Mesothelial cell of epicardium (in vitro differentiated cells): ENCODE data around the gene CCDC198. TPM values are rescaled to one million over a fixed set of nuclear protein-coding genes. Genes with fewer than 3 reads are reported as not detected.

Source experiments
- DNase-seq, 2 experiments: peaks; one replicate each; pipeline ENCODE4 v3.0.0; 2021; ENCODE audit warnings: low spot score in 2 of 2; ENCODE audit not compliant: unreplicated experiment in 2 of 2
- H3K27ac Mint-ChIP-seq: 2 replicates; pipeline ENCODE4 v1.8.0; 2021; ENCODE audit warnings: mixed read lengths
- H3K27me3 Mint-ChIP-seq: 2 replicates; pipeline ENCODE4 v1.8.0; 2021; ENCODE audit warnings: low read depth, mixed read lengths
- H3K36me3 Mint-ChIP-seq: 2 replicates; pipeline ENCODE4 v1.8.0; 2021; ENCODE audit warnings: mixed read lengths
- H3K4me1 Mint-ChIP-seq: 2 replicates; pipeline ENCODE4 v1.8.0; 2021; ENCODE audit warnings: mixed read lengths
- H3K4me3 Mint-ChIP-seq: 2 replicates; pipeline ENCODE4 v1.8.0; 2021; ENCODE audit warnings: mild to moderate bottlenecking, moderate library complexity, mixed read lengths
- H3K9me3 Mint-ChIP-seq: 2 replicates; pipeline ENCODE4 v1.8.0; 2021; ENCODE audit warnings: mixed read lengths
- total RNA-seq: library from RNA; stranded (reverse); gene quantifications from 3 replicates; pipeline ENCODE4 v1.2.1, GENCODE V29; 2021
- TF ChIP-seq, protein P1 (sequence below): fragments of 200-600 bp; sonication (generic); IDR thresholded peaks from one replicate; pipeline ENCODE4 v1.5.0; 2021; ENCODE audit warnings: antibody characterized with exemption; ENCODE audit not compliant: unreplicated experiment

The CCDC198 gene
- total RNA-seq, 1 donor from 2014 or later = not detected

DNA sequence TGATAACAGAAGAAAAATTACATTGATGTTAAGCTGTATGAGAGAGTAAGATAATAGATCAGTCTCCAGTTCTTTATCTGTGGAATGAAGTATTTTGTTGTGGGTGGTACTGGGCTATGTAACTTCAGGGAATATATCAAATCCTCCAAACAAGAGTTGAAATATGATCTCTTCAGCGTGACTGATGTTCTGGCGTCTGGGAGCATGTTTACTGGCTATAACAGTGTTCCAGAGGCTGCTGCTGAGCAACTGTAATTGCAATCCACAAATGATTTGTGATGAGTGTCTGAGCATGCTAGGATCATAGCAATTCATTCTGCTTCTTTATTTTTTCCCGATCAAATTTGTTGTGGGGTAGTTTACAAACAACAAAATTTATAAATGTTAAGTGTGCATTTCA lies 18.6 kb upstream of the CCDC198 start:
- no peak for DNase-seq
- peaks cover 15% of the 10 kb centered on the region for H3K9me3 Mint-ChIP-seq
- peaks cover 20% of the 10 kb centered on the region for H3K27me3 Mint-ChIP-seq
- peaks cover 18% of the 10 kb centered on the region for H3K4me1 Mint-ChIP-seq
- H3K36me3 Mint-ChIP-seq = no peaks in the 10 kb centered on the region
- no peak overlapping the region for H3K4me3 Mint-ChIP-seq
- TF ChIP-seq, protein P1, sequence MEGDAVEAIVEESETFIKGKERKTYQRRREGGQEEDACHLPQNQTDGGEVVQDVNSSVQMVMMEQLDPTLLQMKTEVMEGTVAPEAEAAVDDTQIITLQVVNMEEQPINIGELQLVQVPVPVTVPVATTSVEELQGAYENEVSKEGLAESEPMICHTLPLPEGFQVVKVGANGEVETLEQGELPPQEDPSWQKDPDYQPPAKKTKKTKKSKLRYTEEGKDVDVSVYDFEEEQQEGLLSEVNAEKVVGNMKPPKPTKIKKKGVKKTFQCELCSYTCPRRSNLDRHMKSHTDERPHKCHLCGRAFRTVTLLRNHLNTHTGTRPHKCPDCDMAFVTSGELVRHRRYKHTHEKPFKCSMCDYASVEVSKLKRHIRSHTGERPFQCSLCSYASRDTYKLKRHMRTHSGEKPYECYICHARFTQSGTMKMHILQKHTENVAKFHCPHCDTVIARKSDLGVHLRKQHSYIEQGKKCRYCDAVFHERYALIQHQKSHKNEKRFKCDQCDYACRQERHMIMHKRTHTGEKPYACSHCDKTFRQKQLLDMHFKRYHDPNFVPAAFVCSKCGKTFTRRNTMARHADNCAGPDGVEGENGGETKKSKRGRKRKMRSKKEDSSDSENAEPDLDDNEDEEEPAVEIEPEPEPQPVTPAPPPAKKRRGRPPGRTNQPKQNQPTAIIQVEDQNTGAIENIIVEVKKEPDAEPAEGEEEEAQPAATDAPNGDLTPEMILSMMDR = no peak
- H3K27ac Mint-ChIP-seq = peak overlapping the region; percentile 0

DNA sequence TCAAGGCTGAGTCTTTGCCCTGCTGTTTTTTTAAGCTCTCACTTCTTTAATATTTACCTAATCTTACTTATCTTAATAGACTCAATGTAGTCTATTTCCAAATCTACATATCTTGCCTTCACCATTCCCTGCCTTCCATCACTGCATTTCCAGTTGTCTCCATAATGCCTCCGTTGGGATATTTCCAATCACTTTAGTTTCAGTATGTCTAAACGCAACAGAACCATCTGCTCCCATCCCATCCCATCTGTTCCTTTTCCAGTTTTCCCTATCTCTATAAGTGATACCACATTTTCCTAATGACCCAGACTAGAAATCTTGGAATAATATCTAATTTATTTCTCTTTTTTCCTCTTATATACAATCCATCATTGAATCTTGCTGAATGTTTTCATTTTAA lies 15.1 kb upstream of the CCDC198 start:
- peaks cover 2% of the 10 kb centered on the region for H3K27me3 Mint-ChIP-seq
- no peaks in the 10 kb centered on the region for H3K36me3 Mint-ChIP-seq
- TF ChIP-seq, protein P1 = no peak
- H3K9me3 Mint-ChIP-seq = peaks cover under 1% of the 10 kb centered on the region
- no peak overlapping the region for H3K27ac Mint-ChIP-seq
- H3K4me3 Mint-ChIP-seq = no peak overlapping the region
- peaks cover 18% of the 10 kb centered on the region for H3K4me1 Mint-ChIP-seq
- DNase-seq = no peak

DNA sequence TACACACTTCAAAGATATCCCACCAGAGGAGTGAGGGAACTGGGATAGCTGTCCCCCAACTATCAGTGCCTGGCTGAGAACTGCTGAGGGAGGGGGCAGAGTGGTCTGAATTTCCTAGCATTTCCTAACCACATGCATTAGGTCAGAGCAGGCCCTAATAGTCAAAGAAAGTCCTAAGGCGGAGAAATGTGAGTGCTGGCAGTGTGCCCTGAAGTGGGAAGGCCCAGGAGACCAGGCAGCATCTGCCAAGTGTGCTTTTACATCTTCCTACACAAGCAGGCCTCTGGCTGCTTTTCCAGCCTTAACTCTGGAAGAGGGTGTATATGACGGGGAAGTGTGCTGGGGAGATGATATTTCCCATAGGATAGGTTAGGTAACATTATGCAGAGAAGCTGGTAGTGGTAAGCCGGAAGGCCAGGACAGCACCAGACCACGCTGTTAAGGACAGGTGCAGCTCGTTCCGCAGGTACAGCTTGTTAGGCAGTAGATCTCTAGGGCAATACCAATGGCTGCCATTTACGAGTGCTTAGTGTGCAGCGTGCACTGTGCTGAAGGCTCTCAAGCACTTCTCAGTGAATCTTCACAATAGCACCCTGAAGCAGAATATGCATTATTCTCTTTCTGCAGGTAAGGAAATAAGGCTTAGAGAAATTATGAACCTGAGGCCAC lies 9.1 kb upstream of the CCDC198 start:
- H3K4me1 Mint-ChIP-seq = no peaks in the 10 kb centered on the region
- H3K9me3 Mint-ChIP-seq = peaks cover 3% of the 10 kb centered on the region
- DNase-seq = peak in 1 of 2 experiments; percentile 46
- peaks cover 2% of the 10 kb centered on the region for H3K27me3 Mint-ChIP-seq
- no peak overlapping the region for H3K27ac Mint-ChIP-seq
- no peaks in the 10 kb centered on the region for H3K36me3 Mint-ChIP-seq
- H3K4me3 Mint-ChIP-seq = no peak overlapping the region
- TF ChIP-seq, protein P1 = no peak

DNA sequence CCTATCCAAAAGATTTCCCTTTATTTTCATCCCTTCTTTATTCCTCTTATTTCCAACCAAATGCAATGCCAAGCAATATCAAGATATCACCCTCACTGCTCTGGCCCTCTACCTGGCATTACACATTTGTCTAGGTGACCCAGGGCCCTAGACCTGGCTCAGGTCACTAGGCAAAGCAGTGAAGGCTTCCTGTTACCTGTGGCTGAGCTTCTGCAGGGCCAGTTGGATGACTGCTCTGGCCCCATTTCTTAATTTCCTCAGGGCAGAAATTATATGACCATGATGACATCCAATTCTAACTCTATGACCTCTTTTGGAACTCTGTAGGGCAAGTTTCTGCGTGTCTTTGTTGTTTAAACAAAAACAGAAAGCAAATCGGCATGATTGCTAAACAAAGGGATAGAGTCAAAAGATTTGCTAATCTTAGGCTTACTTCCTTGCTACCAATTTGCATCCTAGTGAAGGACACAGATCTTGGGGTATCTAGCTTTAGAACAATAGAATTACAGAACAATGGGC lies 7.4 kb upstream of the CCDC198 start:
- Mint-ChIP-seq H3K4me1 (peaks cover 4% of the 10 kb centered on the region), H3K36me3 (no peaks in the 10 kb centered on the region), H3K27me3 (peaks cover 4% of the 10 kb centered on the region), H3K9me3 (peaks cover 3% of the 10 kb centered on the region), H3K27ac (no peak overlapping the region), H3K4me3 (no peak overlapping the region)
- no peak for DNase-seq
- TF ChIP-seq, protein P1 = no peak

DNA sequence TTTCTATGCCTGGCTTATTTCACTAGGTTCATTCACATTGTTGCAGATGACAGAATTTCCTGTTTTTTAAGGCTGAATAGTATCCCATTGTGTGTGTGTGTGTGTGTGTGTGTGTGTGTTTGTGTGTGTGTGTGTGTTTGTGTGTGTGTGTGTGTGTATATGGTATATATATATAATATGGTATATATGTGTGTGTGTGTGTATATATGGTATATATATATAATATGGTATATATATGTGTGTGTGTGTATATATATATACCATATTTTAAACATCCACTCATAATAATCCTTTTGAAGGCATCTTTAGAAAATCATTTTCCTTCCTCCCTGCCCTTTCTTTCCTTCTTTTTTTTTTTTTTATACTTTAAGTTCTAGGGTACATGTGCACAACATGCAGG lies 5.0 kb upstream of the CCDC198 start:
- Mint-ChIP-seq H3K4me1 (peaks cover 6% of the 10 kb centered on the region), H3K27me3 (peaks cover 4% of the 10 kb centered on the region), H3K36me3 (no peaks in the 10 kb centered on the region), H3K27ac (no peak overlapping the region), H3K9me3 (peaks cover 3% of the 10 kb centered on the region), H3K4me3 (no peak overlapping the region)
- TF ChIP-seq, protein P1 = no peak
- DNase-seq = no peak
